HG02943 (cell line): Measurements from ENCODE around the gene SCML2.
"Not testable (repeated sequence)": the region's sequence is repeated elsewhere in the genome, so short reads cannot be mapped to it uniquely, and the experiment has no call there.

Experiments
- ATAC-seq: cut with Tn5 transposase; IDR thresholded peaks from one replicate; pipeline ENCODE4 v1.9.1; 2021; ENCODE audit warnings: mild to moderate bottlenecking, low read depth, moderate library complexity; ENCODE audit not compliant: unreplicated experiment

Gene SCML2

DNA sequence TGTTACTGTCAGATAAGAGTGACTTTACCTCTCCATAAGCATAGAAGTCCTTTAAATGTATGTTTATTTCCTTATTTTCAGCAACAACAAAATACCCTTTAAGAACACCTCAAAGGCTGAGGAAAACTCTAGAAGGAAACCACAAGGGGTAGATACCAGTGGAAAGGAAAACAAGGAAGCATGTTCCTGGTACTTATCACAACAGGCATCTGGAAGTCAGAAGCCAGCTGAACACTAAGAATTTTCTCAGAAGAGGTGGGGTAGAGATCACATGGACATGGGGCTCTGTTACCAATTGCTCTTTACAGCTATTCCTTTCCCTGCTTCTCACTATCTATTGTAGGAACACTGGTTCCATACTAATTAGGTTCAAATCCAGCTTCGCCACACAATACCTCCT lies 82.3 kb downstream of the SCML2 start:
- no peak for ATAC-seq

DNA sequence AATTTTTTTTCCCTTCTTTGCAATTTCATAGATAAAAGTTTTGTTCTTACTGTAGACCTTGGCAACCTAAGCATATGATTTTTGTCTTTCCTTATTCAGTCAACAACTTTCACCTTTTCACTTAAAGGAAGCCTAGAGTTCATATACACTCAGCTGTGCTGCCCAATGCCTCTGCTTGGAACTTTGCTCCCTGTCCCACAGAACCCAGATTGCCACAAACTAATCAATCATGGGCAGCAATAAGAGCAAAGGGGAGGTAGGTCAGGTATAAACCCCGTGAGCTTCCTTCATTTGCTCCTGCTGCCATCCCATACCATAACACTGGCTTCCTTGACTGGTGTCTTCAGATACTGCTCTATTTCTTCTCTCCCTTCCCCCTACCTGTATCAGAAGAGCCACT lies 82.8 kb downstream of the SCML2 start:
- no peak for ATAC-seq

DNA sequence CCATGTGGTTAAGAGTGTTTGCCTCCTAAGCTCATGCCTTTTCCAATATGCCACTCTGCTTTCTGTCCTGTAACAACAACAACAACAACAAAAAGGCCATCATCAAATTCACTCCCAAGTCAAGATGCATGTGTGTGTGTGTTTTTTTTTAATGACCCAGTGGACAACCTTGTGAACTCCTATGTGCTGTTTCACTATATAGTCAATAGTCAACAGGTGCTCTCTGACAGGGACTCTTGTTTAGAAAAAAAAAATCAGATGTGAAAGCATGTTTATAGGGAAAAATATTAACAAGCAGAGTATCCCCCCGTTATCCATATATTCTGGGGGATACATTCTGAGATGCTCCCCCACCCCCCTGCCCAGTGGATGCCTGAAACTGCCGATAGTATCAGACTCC lies 83.2 kb downstream of the SCML2 start:
- ATAC-seq: no peak

DNA sequence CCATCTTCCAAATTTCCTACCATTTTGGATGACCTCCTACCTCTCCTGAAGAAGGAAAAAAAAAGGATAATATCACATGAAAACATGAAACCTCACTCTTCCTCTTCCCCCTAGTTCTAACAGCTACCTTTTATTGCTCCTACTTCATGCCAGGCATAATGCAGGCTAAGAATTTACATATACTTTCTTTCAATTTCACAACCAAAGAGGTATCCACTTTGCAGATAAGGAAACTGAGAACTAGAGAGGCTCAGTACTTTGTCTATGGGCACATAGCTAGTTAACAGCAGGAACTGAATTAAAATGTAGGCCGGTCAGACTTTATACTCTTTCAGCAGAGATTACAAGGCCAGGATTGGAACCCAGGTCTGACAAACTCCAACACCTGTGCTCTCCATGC lies 99.4 kb downstream of the SCML2 start:
- no peak for ATAC-seq

DNA sequence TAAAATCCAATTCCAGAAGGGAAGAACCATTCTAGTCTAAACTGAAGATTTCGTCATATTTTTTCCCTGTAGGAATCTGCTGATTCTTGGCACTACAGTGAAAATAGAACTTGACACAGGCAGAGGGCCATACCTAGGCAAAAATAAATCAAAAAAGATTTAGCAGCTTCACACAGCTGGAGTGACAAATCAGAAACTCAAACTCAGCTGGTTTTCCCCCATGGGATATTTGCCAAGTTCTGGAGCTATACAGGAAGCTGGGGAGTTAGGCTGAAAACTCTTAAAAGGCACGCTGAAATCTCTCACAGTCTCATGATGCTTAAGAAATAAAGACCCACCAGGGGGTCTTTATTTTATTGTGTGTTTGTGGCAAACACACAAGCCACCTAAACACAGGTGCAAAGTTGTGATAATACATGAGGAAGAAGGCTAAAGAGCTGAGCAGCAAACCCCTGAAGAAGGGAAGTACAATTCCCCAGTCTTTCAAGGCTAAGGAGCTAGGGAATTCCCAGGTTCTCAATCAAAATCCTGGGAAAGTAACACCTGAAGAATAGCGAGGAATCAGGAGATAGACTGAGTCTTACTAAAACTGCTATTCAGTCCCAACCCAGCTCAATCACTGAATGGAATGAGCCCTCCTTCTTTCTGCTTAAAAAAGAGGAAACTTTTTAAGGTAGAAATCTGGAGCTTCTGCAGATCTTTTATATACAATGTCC lies 101.7 kb downstream of the SCML2 start:
- ATAC-seq: no peak

DNA sequence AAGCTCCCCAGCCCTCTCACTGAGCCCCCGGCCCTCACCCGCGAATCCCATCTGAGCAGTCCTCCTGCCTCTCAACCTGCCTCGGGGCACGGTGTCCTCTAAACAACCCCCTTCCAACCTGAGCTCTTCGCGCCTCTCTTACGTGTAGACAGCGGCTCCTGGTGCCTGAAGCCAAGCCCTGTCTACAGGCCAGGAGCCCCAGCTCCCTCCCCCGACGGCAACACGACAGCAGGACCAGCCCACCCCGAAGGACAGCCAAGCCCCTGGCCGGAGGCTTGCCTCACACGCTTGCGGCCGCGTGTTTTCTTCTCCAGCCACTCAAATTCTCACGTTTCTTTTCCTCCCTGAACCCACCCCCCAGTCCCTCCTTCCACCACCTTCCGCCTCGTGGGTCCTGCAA lies 124.8 kb downstream of the SCML2 start:
- ATAC-seq: not testable (repeated sequence)

DNA sequence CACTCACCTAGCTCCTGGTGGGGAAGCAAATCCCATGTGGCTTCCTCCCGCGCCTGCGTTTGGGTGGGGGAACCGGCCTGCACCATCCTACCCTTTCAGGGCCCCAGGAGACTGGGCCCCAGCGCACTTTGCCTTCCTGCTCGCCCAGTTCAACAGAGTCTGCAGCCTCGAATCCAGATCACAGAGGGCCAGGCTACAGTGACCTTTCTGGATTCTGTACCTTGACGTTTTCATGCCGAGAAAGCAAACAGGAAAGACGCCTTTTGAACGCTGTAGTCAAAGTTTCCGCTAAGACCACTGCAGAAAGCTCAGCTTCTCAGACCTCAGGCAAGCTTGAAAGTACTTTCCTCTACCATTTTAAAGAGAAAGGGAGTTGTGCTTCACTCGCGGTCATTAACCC lies 126.4 kb downstream of the SCML2 start:
- no peak for ATAC-seq

DNA sequence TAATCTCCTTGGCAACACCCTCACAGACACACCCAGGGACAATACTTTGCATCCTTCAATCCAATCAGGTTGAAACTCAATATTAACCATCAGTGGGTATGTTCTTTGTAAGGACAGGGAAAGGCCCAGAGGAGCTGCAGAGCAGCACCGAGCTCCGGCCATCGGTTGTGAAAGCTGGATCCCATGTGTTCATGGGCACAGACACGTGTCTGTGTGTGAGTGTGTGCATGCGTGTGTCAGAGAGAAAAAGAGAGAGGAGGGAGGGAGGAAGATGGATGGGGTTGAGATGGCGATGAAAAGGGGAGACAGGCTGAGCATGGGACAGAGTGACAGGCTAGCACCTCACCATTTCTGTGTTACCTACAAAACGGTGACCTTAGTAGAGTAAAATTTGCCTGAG lies 127.0 kb downstream of the SCML2 start:
- no peak for ATAC-seq

DNA sequence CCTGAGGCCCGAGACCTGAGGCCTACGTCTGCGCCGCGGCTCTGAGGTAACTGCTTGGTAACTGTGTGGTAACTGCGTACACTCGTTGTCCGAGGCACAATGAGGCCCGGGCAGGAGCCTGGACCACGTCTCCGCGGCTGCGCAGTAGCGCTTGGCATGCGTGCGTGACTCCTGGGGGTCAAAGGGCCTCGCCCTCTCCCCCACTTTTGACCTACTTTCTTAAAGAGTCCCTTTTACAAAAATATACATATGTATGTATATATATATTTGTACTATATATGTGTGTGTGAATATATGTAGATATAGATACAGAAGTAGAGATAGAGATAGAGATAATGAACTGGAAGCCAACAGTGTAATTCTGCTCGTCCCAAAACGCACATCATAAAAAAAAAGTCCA lies 133.7 kb downstream of the SCML2 start, which contains the start of gene BEND2:
TSS of gene BEND2 (minus strand) at position 101 of the 400 bp plus-strand sequence. CDS start 136 bp downstream, outside the sequence.
- ATAC-seq: no peak

DNA sequence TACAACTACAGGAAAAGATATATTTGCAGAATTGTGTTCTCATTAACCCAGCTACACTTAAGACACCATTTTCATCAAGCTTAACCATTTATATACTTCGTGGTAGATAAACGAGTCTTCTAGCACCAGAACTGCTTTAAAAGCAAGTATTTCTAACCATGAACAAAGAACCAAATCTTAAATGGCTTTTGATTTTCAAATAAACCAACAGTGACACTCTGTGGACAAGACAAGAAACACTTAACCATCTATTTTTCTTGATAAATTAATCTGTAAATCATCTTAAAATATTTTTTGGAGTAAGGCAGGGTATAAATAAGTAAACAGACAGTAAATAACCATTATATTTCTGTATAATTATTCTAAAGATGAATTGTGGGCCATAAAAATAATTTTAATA lies 144.0 kb downstream of the SCML2 start:
- no peak for ATAC-seq

DNA sequence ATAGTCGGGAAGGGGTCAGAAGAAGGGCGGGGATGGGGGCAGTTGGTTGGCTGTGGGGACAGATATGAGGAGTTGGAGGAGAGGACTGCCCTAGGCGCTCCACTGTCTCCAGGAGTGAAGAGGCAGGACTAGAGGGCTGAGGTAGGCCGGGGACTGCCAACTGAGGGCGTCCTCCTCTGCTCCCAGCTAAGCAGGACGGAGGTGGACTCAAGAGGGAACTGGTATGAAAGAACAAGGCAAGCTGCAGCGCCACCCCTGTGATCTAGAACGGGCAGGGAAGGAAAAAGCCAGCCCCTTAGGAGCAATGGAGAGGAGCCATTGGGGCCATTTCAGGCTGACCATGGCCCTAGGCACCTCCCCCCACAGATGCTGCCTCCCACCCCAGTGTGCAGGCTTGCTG lies 147.8 kb downstream of the SCML2 start:
- ATAC-seq: no peak

DNA sequence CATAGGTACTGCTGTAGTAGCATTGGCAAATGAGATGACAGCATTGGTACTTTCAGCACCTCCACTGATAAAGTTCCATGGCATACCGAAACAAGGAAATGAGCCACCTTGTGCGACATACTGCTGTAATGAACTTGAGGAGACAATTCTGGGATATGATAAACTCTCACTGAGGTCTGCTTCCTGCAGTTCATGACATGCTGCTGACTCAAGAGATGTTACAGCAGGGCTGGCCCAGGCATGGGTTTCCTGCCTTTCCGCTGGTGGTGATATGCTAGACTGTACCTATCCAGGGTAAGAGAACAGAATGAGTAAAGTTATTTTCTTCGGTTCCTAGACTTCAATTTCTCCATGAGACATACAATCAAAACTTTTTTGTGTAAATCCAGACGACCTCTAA lies 150.9 kb downstream of the SCML2 start:
- no peak for ATAC-seq

DNA sequence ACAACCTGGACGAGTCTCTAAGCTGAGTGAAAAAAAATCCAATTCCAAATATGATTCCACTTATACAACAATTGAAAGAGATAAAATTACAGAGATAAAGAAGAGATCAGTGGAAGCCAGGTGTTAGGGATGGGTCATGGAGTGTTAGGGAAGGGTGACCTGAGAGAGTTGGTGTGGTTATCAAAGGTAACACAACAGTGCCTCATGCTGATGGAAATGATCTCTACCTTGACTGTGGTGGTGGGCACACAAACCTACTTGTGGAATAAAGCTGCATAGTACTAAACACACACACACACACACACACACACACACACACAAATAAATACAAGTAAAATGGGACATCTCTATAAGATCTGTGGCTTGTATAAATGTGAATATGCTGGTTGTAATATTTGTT lies 159.8 kb downstream of the SCML2 start:
- ATAC-seq: no peak
